Mesothelial cell of epicardium (in vitro differentiated cells): ENCODE measurements around the gene ADAMTS6. TPM values are rescaled to one million over a fixed set of nuclear protein-coding genes. Genes with fewer than 3 reads are reported as not detected.

Experiments used
- DNase-seq, 2 experiments: peaks; one replicate each; pipeline ENCODE4 v3.0.0; 2021; ENCODE audit warnings: low spot score in 2 of 2; ENCODE audit not compliant: unreplicated experiment in 2 of 2
- H3K27ac Mint-ChIP-seq: 2 replicates; pipeline ENCODE4 v1.8.0; 2021; ENCODE audit warnings: mixed read lengths
- H3K27me3 Mint-ChIP-seq: 2 replicates; pipeline ENCODE4 v1.8.0; 2021; ENCODE audit warnings: low read depth, mixed read lengths
- H3K36me3 Mint-ChIP-seq: 2 replicates; pipeline ENCODE4 v1.8.0; 2021; ENCODE audit warnings: mixed read lengths
- H3K4me1 Mint-ChIP-seq: 2 replicates; pipeline ENCODE4 v1.8.0; 2021; ENCODE audit warnings: mixed read lengths
- H3K4me3 Mint-ChIP-seq: 2 replicates; pipeline ENCODE4 v1.8.0; 2021; ENCODE audit warnings: mild to moderate bottlenecking, moderate library complexity, mixed read lengths
- H3K9me3 Mint-ChIP-seq: 2 replicates; pipeline ENCODE4 v1.8.0; 2021; ENCODE audit warnings: mixed read lengths
- CTCF ChIP-seq: fragments of 200-600 bp; sonication (generic); IDR thresholded peaks from one replicate; pipeline ENCODE4 v1.5.0; 2021; ENCODE audit warnings: antibody characterized with exemption; ENCODE audit not compliant: unreplicated experiment
- total RNA-seq: library from RNA; stranded (reverse); gene quantifications from 3 replicates; pipeline ENCODE4 v1.2.1, GENCODE V29; 2021

Gene ADAMTS6
- total RNA-seq, 1 donor from 2014 or later = 20.6 TPM

- no peaks in the 10 kb centered on the region for H3K27me3 Mint-ChIP-seq
- no peak for DNase-seq
These were observed 181.9 kb downstream of the ADAMTS6 start for GRCh38 chr5:65299861-65300260.

GRCh38 chr5:65296067-65296466, 185.7 kb downstream of the ADAMTS6 start:
- DNase-seq = no peak
- TF ChIP-seq CTCF = no peak
- Mint-ChIP-seq H3K36me3 (no peaks in the 10 kb centered on the region), H3K4me3 (no peak overlapping the region), H3K27me3 (no peaks in the 10 kb centered on the region), H3K9me3 (no peaks in the 10 kb centered on the region), H3K27ac (no peak overlapping the region), H3K4me1 (no peaks in the 10 kb centered on the region)

More at GRCh38 chr5:65299861-65300260, 181.9 kb downstream of the ADAMTS6 start:
- Mint-ChIP-seq H3K4me1 (no peaks in the 10 kb centered on the region), H3K36me3 (no peaks in the 10 kb centered on the region), H3K27ac (no peak overlapping the region), H3K4me3 (no peak overlapping the region), H3K9me3 (no peaks in the 10 kb centered on the region)
- no peak for TF ChIP-seq CTCF

GRCh38 chr5:65292196-65292595, 189.5 kb downstream of the ADAMTS6 start:
- no peak for DNase-seq
- Mint-ChIP-seq H3K9me3 (no peaks in the 10 kb centered on the region), H3K4me3 (no peak overlapping the region), H3K27ac (no peak overlapping the region), H3K4me1 (no peaks in the 10 kb centered on the region), H3K27me3 (no peaks in the 10 kb centered on the region), H3K36me3 (peaks cover 5% of the 10 kb centered on the region)
- TF ChIP-seq CTCF = no peak

- TF ChIP-seq CTCF = no peak
- no peak overlapping the region for H3K4me3 Mint-ChIP-seq
- H3K4me1 Mint-ChIP-seq = no peaks in the 10 kb centered on the region
- DNase-seq = no peak
- H3K9me3 Mint-ChIP-seq = no peaks in the 10 kb centered on the region
- no peak overlapping the region for H3K27ac Mint-ChIP-seq
- H3K27me3 Mint-ChIP-seq = no peaks in the 10 kb centered on the region
- H3K36me3 Mint-ChIP-seq = peaks cover 5% of the 10 kb centered on the region
These were observed 191.0 kb downstream of the ADAMTS6 start for GRCh38 chr5:65290677-65291076.

GRCh38 chr5:65288657-65289056, 193.1 kb downstream of the ADAMTS6 start:
- no peak for DNase-seq
- Mint-ChIP-seq H3K9me3 (no peaks in the 10 kb centered on the region), H3K4me1 (no peaks in the 10 kb centered on the region), H3K27ac (no peak overlapping the region), H3K36me3 (peaks cover 5% of the 10 kb centered on the region), H3K4me3 (no peak overlapping the region), H3K27me3 (no peaks in the 10 kb centered on the region)
- no peak for TF ChIP-seq CTCF

- Mint-ChIP-seq H3K4me3 (no peak overlapping the region), H3K9me3 (peaks cover 14% of the 10 kb centered on the region), H3K36me3 (peaks cover 9% of the 10 kb centered on the region), H3K4me1 (no peaks in the 10 kb centered on the region), H3K27me3 (no peaks in the 10 kb centered on the region), H3K27ac (no peak overlapping the region)
- DNase-seq = no peak
- TF ChIP-seq CTCF = no peak
These were observed 202.1 kb downstream of the ADAMTS6 start for GRCh38 chr5:65279603-65280002.
